ENCODE results near the gene CDC42SE2.

The CDC42SE2 gene, protein sequence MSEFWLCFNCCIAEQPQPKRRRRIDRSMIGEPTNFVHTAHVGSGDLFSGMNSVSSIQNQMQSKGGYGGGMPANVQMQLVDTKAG

DNA sequence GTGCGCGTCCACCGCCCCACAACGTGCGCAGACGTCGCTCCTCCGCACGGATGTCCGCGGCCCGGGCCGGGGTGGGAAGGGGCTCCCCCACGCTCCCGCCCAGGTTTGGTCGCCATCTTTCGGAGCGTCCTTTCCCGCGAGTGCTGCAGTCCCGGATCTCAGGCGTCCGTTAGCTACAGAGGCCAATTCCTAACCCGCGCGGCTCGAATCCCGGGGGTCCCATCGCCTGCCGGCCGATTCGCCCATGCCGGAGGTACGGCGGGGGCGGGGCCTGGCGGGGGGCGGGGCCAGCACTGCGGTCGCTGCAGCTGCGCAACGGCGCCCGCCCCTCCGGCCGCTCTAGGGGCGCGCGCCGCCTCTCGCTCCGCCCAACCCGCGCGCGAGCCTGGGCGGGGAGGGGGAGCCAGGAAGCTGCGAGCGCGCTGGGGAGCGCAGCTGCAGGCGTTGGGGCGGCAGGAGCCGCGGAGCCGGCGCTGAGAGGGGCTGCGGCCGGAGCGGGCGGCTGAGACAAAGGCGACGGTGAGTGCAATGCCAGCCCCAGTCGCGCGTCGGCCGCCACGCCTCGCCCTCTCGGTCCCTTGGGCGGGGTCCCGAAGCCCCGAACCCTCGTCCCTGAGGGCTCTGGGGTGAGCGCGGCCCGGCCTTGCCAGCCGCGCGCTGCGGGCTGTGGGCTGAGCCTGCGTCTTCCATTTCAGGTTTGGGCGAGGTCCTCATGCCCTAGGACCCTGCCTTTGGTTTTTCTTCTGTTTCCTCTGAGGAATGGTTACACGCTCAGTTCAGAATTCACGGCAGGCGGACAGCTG is at the start of gene CDC42SE2:
Gene CDC42SE2 (plus strand): TSS at position 406 of the 803 bp plus-strand sequence. CDS start 95,441 bp downstream, outside the sequence.
- peak; percentile 93 for ATAC-seq
- peak; percentile 88 for DNase-seq

DNA sequence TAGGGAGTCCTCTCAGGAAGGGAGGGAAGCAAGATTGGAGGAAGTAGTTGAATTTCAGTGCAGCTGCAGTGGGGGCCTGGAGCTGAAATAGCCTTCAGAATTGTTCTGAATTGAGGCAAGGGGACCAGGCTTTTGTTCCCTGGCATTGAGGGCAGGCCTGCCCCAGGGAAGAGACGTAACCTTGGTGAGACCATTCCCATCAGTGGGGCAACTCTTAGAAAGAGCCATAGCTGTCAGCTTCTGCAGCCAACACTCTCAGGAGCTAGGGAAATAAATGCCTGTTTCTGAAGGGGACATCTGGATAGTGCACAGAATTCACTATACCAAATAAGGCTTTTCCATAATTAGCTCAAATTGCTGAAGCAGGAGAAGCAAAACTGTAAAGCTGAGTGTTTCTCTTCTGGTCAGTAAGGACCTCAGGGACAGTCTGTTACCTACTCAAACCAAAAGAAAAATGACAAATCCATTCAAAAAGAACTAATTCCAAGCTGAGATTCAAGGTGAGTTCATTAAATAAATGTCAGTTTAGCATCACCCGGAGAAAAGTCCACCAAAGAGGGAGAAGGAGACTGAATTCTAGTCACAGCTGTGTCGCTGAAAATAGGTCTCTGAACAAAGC is 49.1 kb upstream of the CDC42SE2 start:
- ATAC-seq (no peak), DNase-seq (no peak)

DNA sequence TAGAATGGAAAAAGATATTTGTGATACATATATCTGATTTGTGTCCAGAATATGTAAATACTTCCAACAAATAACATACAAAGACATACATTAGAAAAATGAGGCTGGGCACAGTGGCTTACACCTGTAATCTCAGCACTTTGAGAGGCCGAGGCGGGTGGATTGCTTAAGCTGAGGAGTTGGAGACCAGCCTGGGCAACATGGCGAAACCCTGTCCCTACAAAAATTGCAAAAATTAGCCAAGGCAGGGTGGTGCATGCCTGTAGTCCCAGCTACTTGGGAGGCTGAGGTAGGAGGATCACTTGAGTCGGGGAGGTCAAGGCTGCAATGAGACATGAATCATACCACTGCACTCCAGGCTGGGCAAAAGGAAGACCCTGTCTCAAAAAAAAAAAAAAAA is 46.1 kb upstream of the CDC42SE2 start:
- ATAC-seq = no peak

DNA sequence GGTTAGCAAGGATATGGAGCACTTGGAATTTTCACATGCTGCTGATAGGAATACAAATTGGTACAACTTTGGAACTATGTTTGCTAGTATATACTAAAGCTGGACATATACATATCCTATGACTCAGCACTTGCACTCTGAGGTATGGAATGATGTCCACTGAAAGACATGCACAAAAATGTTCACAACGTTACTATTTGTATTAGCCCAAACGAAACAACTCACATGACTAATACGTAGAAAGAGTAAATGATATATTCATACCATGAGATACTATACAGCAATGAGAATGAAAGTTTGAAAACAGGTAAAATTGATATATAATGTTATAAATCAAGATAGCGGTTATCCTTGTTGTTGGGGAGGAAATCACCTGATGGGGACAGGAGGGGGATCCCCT is 45.5 kb upstream of the CDC42SE2 start:
- DNase-seq (no peak), ATAC-seq (no peak)

More for the DNA sequence above, 46.1 kb upstream of the CDC42SE2 start:
- no peak for DNase-seq

DNA sequence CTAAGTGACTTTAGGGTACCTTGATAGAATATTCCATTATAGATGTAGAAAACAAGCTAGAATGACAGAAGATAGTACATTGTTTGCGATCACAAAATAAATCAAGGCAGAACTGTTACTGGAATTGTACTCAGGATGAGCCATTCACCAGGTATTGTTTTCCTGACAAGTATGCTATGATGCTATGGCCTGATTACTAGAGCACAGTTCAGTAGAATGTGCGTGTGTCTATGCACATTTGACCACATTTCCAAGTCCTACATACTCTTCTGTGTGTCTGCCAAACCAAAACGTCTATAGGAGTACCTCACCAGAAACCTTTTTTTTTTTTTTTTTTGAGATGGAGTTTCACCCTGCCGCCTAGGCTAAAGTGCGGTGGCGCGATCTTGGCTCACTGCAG is 43.3 kb upstream of the CDC42SE2 start:
- ATAC-seq (no peak), DNase-seq (no peak)

DNA sequence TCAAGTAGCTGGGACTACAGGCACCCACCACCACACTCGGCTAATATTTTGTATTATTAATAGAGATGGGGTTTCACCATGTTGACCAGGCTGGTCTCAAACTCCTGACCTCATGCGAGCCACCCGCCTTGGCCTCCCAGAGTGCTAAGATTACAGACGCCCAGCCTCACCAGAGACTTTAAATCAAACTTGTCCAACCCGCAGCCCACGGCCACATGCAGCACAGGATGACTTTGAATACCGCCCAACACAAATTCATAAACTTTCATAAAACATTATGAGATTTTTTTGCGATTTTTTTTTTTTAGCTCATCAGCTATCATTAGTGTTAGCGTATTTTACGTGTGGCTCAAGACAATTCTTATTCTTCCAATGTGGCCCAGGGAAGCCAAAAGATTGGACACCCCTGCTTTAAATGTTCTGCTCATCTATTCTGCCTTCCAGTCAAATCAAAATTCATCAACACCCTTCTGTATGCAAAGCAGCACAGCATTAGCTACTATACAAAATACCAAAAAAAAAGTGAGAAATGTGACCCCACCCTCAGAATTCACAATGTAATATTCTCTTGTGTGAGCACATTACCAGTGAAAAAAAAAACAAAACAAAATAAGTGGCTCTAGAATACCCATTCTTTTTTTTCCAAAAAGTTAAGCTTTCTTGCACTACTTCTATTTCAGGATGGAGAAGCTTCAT is 42.7 kb upstream of the CDC42SE2 start:
- DNase-seq = no peak
- no peak for ATAC-seq

DNA sequence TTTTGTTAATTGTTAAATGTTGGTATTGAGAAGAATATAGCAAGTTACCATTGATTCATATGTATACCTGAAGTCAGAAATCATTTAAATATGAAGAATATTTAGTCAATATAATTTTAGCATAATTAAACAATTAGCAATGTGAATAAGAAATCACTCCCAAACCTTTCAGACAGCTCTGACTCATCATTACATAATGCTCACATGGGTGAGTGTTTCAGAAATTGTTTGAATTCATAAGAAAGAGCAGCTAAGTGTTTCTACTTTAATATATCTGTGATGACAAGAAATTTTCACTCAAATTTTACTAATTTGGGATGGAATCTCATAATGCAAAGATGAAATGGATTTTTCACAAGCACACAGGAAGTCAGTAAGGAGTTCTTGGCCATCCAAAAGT is 42.0 kb upstream of the CDC42SE2 start:
- DNase-seq (no peak), ATAC-seq (no peak)

DNA sequence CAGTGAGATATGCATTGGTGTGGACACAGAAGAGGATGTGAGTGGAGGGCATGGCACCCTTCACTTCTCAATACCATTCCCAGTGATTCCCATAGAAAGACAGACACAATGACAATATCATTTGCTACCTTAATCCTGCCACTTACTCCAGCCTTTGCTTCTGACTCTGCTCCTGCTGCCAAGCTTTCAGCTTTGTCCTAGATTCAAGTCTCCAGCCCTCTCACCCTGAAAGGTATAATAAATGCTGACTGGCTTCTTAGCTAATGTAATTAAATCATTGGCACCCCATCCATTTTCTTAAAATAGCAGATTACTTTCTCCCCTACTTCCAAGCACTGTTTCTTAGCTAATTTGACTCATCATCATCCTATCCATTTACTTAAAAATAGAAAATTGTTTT is 41.1 kb upstream of the CDC42SE2 start:
- DNase-seq (no peak), ATAC-seq (no peak)

DNA sequence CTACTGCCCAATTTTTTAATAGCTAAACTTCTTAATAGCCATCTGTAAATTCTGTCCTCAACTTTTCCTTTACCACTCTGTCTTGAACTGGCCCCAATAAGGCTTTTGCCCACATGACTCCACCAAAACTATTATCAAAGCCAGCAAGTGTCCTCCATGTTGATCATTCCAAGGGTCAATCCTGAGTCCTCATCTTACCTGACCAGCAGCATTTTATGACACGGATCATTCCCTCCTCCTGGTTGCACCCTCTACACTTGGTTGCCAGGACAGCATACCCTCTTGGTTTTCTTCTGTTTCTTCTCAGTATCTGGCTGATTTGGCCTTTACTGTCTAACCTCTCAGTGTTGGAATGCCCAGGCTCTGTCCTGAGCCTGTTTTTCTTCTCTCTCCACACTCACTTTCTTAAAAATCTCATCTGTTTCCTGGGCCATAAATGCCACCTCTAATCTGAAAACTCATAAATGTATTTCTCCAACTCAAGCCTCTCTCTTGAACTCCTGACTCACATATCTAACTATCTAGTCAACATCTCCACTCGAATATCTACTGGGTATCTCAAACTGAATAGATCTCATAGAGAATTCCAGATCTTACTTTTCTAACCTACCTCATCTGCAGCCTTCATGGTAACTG is 40.0 kb upstream of the CDC42SE2 start:
- DNase-seq = no peak
- no peak for ATAC-seq

DNA sequence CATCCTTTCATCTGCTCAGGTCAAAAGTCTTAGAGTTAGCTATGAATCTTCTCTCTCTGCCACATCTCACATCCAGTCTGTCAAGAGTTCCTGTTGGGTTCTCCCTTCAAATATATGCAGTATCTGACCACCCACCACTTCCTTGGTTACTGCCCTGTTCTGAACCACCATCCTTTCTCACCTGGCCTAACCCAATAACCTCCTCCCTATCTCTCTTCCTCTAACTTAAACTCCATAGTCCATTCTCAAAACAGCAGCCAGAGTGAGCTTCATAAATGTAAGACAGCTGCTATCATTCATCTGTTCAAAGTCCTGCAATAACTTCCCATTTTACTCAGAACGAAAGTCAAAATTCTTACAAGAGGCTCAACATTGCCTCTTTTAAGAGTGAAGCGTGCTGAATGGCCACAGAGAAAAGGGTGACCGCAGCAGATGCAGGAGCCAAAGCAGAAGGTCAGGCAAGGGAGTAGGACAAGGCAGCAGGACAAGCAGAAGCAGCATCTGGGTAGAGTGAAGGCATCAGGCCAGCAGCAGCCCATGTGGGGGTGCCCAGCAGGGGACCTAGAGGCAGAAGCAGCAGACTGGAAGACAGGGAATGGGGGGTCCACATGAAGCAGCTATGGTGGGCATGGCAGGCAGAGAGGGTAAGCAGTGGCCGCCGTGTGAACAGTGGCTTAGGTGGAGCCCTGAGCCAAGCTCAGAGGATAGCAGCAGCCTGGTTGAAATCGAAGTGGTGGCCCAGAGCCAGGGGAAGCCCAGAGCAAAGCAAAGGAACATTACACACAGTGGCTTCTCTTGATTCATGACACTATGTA is 39.3 kb upstream of the CDC42SE2 start:
- DNase-seq = no peak
- peak; percentile 74 for ATAC-seq

DNA sequence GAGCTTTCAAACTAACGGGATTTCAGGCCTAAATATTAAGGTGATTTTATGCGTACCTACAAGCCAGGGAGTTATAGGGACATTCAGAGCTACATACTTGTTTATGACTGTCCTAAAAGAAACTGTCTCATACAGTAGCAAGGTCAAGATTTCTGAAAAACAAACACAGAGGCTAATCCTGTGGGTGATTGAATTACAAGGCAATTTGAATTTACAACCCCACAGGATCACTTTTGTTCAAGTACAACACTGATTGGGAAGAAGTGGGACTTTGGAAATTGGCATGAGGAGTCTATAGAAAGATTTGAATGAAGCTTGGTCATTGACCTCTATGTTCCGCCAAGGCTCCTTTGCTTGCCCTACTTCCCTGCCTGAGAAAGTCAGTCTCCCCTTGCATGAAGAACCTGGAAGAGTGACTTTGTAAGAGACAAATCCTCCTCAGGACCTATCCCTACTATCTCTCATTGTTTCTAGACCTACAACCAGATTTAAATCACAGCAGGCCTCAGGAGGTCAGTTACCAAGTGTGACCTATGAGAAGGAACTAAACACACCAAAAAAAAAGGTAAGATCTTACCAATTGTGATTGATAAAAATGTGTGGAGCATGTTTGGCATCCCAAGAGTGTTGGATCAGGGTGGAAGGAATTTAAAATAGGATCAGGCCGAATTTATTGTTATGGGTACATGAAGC is 38.4 kb upstream of the CDC42SE2 start:
- no peak for DNase-seq
- no peak for ATAC-seq

DNA sequence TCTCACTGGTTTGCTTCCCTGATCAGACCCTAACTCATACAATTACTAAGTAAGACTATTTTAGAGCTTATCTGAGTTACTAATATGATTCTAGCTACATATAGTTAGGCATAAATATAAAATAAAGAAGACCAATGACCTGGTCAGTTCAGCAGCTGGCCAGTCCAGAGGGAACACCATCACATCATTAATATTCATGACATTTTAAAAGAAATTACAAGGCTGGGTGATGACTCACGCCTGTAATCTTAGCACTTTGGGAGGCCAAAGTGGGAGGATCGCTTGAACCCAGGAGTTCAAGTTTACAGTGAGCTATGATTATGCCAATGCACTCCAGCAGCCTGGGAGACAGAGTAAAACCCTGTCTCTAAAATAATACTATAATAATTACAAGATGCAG is 37.0 kb upstream of the CDC42SE2 start:
- no peak for ATAC-seq
- no peak for DNase-seq

DNA sequence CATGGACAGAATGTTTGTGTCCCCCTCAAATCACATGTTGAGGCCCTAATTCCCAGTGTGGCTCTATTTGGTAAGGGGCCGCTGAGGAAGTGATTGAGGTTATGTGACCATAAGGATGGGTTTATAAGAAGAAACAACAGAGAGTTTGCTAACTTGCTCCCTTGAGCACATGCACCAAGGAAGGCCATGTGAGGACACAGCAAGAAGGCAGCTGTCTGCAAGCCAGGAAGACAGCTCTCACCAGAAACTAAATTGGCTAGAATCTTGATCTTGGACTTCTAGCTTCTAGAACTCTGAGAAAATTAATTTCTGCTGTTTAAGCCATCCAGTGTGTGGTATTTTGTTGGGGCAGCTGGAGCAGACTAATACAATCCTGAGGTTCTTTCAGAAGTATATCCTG is 35.2 kb upstream of the CDC42SE2 start:
- DNase-seq (no peak), ATAC-seq (no peak)

DNA sequence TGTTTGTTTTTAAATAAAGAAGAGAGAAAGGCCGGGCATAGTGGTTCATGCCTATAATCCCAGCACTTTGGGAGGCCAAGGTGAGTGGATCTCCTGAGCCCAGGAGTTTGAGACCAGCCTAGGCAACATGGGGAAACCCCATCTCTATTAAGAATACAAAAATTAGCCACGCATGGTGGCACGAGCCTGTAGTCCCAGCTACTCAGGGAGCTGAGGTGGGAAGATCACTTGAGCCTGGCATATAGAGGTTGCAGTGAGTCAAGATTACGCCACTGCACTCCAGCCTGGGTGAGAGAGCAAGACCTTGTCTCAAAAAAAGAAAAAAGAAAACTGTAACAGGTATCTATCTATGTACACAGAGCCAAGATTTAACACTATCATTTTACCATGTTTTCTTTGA is 34.2 kb upstream of the CDC42SE2 start:
- DNase-seq (no peak), ATAC-seq (no peak)

DNA sequence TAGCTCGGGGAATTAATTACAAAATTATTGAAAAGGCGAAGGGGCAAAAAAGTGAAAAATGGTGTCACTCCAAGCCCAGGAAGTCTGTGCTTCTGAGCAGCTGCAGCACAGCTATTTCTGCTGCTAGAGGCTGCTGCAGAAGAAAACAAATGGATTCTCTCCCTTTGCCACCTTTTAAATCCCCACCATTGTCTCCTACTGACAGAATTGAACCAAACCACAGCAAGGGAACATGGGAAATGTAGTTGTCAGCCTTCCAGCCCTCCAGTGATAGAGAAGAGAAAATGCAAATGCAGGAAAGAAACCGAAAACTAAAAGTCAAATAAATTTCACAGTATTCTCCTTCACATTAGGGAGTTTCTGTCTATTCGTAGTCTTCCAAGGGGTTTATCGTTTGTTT is 33.4 kb upstream of the CDC42SE2 start:
- ATAC-seq = no peak
- no peak for DNase-seq

DNA sequence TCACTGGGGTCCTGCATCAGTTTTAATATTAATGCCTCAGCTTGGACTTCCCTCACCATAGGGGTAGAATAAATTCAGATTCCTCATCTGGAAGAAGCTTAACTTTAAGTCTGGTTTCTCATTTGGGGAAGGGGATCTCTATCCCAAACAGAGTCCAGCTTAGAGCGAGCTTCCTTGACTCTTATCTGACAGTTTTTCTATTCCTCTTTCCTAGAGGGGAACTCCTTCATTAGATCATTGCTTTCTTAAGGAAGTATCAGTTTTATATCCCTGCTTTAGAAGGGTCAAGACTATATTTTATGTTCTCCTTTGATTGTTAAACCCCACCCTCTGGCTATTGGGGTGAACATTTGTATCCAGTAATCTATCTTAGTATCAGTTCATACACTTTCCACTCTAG is 24.2 kb upstream of the CDC42SE2 start:
- DNase-seq (no peak), ATAC-seq (no peak)

DNA sequence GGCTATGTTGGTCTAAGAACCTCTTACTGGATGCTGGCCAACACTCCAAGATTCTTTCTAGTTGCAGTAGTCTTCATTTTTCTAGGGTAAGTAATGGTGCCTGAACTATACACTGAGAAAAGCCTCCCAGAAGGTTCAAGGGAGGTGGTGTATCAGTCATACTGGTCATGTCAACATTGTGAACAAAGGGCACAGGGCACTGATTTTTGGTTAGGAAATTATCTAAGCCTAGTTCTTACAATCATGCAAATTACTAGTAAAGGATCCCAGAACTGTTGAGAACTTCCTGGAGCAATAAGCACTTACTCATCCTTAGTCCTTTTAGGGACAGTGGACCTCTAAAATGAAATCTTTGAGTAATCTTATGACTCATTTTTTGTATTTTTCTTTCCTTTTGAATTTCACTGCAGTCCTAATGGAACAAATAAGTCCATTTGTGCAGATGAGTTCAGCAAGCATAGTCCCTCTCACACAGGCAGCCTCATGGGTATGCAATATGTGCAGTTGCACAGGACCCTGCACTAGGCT is 21.1 kb upstream of the CDC42SE2 start:
- ATAC-seq = peak; percentile 96

DNA sequence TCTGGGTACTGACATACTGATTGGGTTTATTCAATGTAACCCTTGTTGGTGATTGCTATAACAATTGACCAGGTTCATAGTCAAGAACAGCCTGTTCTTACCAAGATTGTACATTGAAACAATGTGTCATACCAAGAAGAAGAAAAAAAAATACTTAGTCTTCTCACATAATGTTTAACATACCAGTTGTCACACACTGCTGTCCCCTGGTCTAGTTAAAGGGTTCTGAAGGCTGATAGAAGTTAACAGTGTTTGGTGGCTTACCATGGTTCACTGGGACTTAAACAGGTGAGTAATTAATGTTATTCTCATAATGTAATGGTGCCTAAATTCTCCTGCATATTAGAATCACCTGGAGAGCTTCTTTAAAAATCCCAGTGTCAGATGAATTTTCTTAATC is 18.5 kb upstream of the CDC42SE2 start:
- no peak for ATAC-seq
- DNase-seq = no peak

More for the DNA sequence above, 21.1 kb upstream of the CDC42SE2 start:
- no peak for DNase-seq

DNA sequence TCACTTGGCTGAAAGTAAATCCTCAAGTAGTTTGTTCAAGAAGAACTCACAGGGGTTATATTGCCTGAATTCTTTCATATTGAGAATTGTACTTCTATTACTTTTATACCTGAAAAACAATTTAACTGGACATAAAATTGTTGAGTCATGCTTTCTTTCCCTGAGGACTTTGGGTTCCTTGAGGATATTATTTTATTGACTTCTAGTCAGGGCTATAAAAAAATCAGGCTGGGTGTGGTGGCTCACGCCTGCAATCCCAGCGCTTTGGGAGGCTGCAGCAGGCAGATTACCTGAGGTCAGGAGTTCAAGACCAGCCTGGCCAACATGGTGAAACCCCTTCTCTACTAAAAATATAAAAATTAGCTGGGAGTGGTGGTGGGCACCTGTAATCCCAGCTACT is 17.9 kb upstream of the CDC42SE2 start:
- DNase-seq (no peak), ATAC-seq (no peak)

DNA sequence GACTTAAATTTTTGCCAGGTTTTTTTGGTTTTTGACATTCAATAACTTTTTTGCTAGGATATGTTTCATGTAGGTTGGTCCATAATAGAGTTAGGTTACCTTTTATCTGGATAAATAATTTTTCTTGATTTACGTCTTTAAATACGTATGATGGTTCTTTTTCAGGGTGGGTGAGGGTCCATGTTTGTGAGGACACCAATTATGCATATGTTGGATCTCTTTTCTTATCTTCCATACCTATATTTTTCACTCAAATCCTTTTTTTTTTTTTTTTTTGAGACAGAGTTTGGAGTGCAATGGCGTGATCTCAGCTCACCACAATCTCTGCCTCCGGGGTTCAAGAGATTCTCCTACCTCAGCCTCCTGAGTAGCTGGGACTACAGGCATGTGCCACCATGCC is 17.3 kb upstream of the CDC42SE2 start:
- ATAC-seq (no peak), DNase-seq (no peak)

All from stimulated activated naive CD8-positive, alpha-beta T cell treated with anti-CD3 and anti-CD28 coated beads, Interleukin-15, Interleukin-2, amounts not matched to agents 100 U/mL and 50 U/mL, for 24 hours (primary cell).